ENCODE results near the gene IL1RL1.

The IL1RL1 gene

GRCh38 chr2:102366406-102367112, 55.2 kb downstream of the IL1RL1 start:
- DNase-seq (ENCODE audit: low read depth in 2 of 3, low spot score in 2 of 3): no peak

- no peak for DNase-seq (ENCODE audit: low read depth in 2 of 3, low spot score in 2 of 3)
These were observed 56.1 kb downstream of the IL1RL1 start for GRCh38 chr2:102367331-102367971.

- DNase-seq (ENCODE audit: low read depth in 2 of 3, low spot score in 2 of 3): no peak
These were observed 57.2 kb downstream of the IL1RL1 start for GRCh38 chr2:102368461-102369109.

- no peak for DNase-seq (ENCODE audit: low read depth in 2 of 3, low spot score in 2 of 3)
These were observed 58.5 kb downstream of the IL1RL1 start for GRCh38 chr2:102369866-102370265.

GRCh38 chr2:102376052-102376591, 64.8 kb downstream of the IL1RL1 start:
- DNase-seq (ENCODE audit: low read depth in 2 of 3, low spot score in 2 of 3): no peak

GRCh38 chr2:102383722-102384121, 72.4 kb downstream of the IL1RL1 start:
- DNase-seq (ENCODE audit: low read depth in 2 of 3, low spot score in 2 of 3): no peak

- no peak for DNase-seq (ENCODE audit: low read depth in 2 of 3, low spot score in 2 of 3)
These were observed 74.2 kb downstream of the IL1RL1 start for GRCh38 chr2:102385522-102385921.

- DNase-seq (ENCODE audit: low read depth in 2 of 3, low spot score in 2 of 3): no peak
These were observed 74.6 kb downstream of the IL1RL1 start for GRCh38 chr2:102386004-102386403.

GRCh38 chr2:102386867-102387541, 75.6 kb downstream of the IL1RL1 start:
- DNase-seq (ENCODE audit: low read depth in 2 of 3, low spot score in 2 of 3): no peak

- DNase-seq (ENCODE audit: low read depth in 2 of 3, low spot score in 2 of 3): no peak
These were observed 76.6 kb downstream of the IL1RL1 start for GRCh38 chr2:102387763-102388546.

GRCh38 chr2:102391565-102391964, 80.2 kb downstream of the IL1RL1 start:
- no peak for DNase-seq (ENCODE audit: low read depth in 2 of 3, low spot score in 2 of 3)

- no peak for DNase-seq (ENCODE audit: low read depth in 2 of 3, low spot score in 2 of 3)
These were observed 80.7 kb downstream of the IL1RL1 start for GRCh38 chr2:102392096-102392495.

- no peak for DNase-seq (ENCODE audit: low read depth in 2 of 3, low spot score in 2 of 3)
These were observed 81.6 kb downstream of the IL1RL1 start for GRCh38 chr2:102392942-102393341.

GRCh38 chr2:102396012-102396411, 84.6 kb downstream of the IL1RL1 start:
- DNase-seq (ENCODE audit: low read depth in 2 of 3, low spot score in 2 of 3): no peak

- DNase-seq (ENCODE audit: low read depth in 2 of 3, low spot score in 2 of 3): no peak
These were observed 85.8 kb downstream of the IL1RL1 start for GRCh38 chr2:102397209-102397608.

- no peak for DNase-seq (ENCODE audit: low read depth in 2 of 3, low spot score in 2 of 3)
These were observed 88.3 kb downstream of the IL1RL1 start for GRCh38 chr2:102399499-102400141.

GRCh38 chr2:102401456-102401855, 90.1 kb downstream of the IL1RL1 start:
- no peak for DNase-seq (ENCODE audit: low read depth in 2 of 3, low spot score in 2 of 3)

Data from activated CD8-positive, alpha-beta memory T cell treated with anti-CD3 and anti-CD28 coated beads for 48 hours (primary cell).